ENCODE data around the gene FAM110D.

FAM110D gene

GRCh38 chr1:26168410-26169197 lies 9.7 kb downstream of the FAM110D start, which contains the start of gene C1orf232:
TSS of gene C1orf232 (minus strand) at chr1:26168963. CDS start at chr1:26168499, 464 bp downstream.
- H3K36me3 ChIP-seq (ENCODE audit: insufficient read depth, low read length), result peaks cover 8% of the 10 kb centered on the region
- H3K9ac ChIP-seq (ENCODE audit: low read depth, low read length), result peak within 1 kb of the TSS; percentile 96
- H3K9me3 ChIP-seq (replicated peaks; ENCODE audit: low read length), result no peaks in the 10 kb centered on the region
- H3K4me2 ChIP-seq (ENCODE audit: low read length), result peak within 1 kb of the TSS; percentile 94
- peak within 1 kb of the TSS; percentile 93 for H3K4me3 ChIP-seq (ENCODE audit: low read length)
- peaks cover 9% of the 10 kb centered on the region for H3K27me3 ChIP-seq (ENCODE audit: control insufficient read depth, insufficient read depth, low read length)
- H3K4me1 ChIP-seq (ENCODE audit: control insufficient read depth, insufficient read depth, low read length), result peaks cover 13% of the 10 kb centered on the region

DNA sequence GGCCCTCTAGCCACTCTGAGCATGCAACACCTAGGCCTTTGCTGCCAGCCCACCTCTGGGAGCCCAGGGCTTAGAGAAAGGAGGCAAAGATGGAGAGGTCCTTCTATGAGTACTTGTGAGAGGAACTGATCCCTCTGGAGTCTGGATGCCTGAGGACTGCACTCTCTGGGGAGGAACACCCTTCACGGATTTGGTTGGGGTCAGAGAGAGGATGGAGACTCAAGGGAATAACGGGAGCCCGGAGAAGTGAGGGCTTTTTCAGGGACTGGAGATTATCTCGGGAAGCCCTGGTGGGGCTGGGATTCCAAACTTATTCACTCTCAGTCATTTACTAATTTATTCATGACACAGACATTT lies 10.3 kb downstream of the FAM110D start:
- Histone ChIP-seq H3K9ac (ENCODE audit: low read depth, low read length) (no peak overlapping the region), H3K4me1 (ENCODE audit: control insufficient read depth, insufficient read depth, low read length) (peaks cover 10% of the 10 kb centered on the region), H3K4me2 (ENCODE audit: low read length) (peak overlapping the region; percentile 94), H3K36me3 (ENCODE audit: insufficient read depth, low read length) (peaks cover 8% of the 10 kb centered on the region), H3K27me3 (ENCODE audit: control insufficient read depth, insufficient read depth, low read length) (peaks cover 9% of the 10 kb centered on the region), H3K9me3 (replicated peaks; ENCODE audit: low read length) (no peaks in the 10 kb centered on the region), H3K4me3 (ENCODE audit: low read length) (peak overlapping the region; percentile 93)

DNA sequence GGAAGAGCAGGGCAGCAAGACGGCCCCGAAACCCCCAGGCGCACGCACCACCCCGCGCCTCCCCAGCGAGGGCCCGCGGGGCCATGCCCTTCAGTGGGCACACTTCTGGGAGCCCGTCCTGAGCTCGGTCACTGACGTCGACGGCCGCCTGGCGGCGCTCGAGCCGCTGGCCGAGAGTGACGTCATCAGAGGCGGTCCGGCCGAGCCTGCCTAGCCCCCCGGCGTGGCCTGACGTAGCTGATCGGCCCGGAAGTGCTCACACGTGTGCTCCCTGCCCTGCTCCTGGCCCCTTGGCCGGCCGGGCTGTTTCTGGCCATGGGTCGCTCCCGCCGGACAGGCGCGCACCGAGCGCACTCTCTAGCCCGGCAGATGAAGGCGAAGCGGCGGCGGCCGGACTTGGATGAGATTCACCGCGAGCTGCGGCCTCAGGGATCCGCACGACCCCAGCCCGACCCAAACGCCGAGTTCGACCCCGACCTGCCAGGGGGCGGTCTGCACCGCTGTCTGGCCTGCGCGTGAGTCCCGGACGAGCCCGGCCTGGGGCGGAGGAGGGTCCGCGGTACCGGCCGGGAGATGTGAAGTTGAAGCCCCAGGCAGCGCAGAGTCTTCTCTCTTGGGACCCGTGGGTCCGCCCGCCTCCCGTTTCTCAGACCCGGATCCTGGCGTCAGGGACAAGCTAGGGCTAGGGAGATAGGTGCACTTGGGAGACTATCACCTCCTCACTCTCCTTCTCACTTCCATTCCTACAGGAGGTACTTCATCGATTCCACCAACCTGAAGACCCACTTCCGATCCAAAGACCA lies 11.0 kb downstream of the FAM110D start, which contains the start of gene ZNF593:
TSS of gene ZNF593 (plus strand) at position 240 of the 803 bp plus-strand sequence. CDS start at position 316, 76 bp downstream.
- Histone ChIP-seq H3K9me3 (replicated peaks; ENCODE audit: low read length) (no peaks in the 10 kb centered on the region), H3K4me2 (ENCODE audit: low read length) (peak within 1 kb of the TSS; percentile 94), H3K4me1 (ENCODE audit: control insufficient read depth, insufficient read depth, low read length) (peaks cover 6% of the 10 kb centered on the region), H3K9ac (ENCODE audit: low read depth, low read length) (peak within 1 kb of the TSS; percentile 96), H3K27me3 (ENCODE audit: control insufficient read depth, insufficient read depth, low read length) (peaks cover 6% of the 10 kb centered on the region), H3K4me3 (ENCODE audit: low read length) (peak within 1 kb of the TSS; percentile 93), H3K36me3 (ENCODE audit: insufficient read depth, low read length) (peaks cover 8% of the 10 kb centered on the region)

- no peaks in the 10 kb centered on the region for H3K9me3 ChIP-seq (replicated peaks; ENCODE audit: low read length)
- peak overlapping the region; percentile 96 for H3K9ac ChIP-seq (ENCODE audit: low read depth, low read length)
- H3K36me3 ChIP-seq (ENCODE audit: insufficient read depth, low read length), result peaks cover 8% of the 10 kb centered on the region
- peak overlapping the region; percentile 94 for H3K4me2 ChIP-seq (ENCODE audit: low read length)
- H3K27me3 ChIP-seq (ENCODE audit: control insufficient read depth, insufficient read depth, low read length), result peaks cover 2% of the 10 kb centered on the region
- peak overlapping the region; percentile 93 for H3K4me3 ChIP-seq (ENCODE audit: low read length)
- peaks cover 6% of the 10 kb centered on the region for H3K4me1 ChIP-seq (ENCODE audit: control insufficient read depth, insufficient read depth, low read length)
Observed at GRCh38 chr1:26170472-26170821, 11.6 kb downstream of the FAM110D start.

- no peaks in the 10 kb centered on the region for H3K27me3 ChIP-seq (ENCODE audit: control insufficient read depth, insufficient read depth, low read length)
- H3K9ac ChIP-seq (ENCODE audit: low read depth, low read length), result peak within 1 kb of the TSS; percentile 96
- peaks cover 6% of the 10 kb centered on the region for H3K4me1 ChIP-seq (ENCODE audit: control insufficient read depth, insufficient read depth, low read length)
- peak within 1 kb of the TSS; percentile 94 for H3K4me2 ChIP-seq (ENCODE audit: low read length)
- peaks cover 8% of the 10 kb centered on the region for H3K36me3 ChIP-seq (ENCODE audit: insufficient read depth, low read length)
- H3K9me3 ChIP-seq (replicated peaks; ENCODE audit: low read length), result no peaks in the 10 kb centered on the region
- H3K4me3 ChIP-seq (ENCODE audit: low read length), result peak within 1 kb of the TSS; percentile 93
Observed at GRCh38 chr1:26171084-26172072, 12.5 kb downstream of the FAM110D start, which contains the start of gene ZNF593OS. TSS of gene ZNF593OS (minus strand) at chr1:26171832. CDS start at chr1:26171661, 171 bp downstream.

DNA sequence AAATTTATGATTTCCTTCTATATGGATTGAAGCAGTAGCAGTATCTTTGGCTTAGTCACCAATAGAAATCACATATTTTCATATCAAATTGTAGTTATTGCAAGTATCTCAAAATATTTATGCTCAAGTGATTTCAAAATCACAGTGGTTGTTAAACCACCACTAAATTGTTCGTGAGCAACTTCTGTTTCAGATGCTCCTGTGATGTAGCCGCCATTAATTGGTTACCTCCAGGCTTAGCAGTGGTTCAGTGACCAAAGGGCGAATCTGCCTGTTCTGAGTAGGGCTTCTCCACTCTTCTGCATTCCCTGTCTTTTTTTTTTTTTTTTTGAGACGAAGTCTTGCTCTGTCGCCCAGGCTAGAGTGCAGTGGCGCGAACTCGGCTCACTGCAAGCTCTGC lies 16.5 kb downstream of the FAM110D start:
- Histone ChIP-seq H3K27me3 (ENCODE audit: control insufficient read depth, insufficient read depth, low read length) (no peaks in the 10 kb centered on the region), H3K4me2 (ENCODE audit: low read length) (no peak overlapping the region), H3K4me1 (ENCODE audit: control insufficient read depth, insufficient read depth, low read length) (peaks cover 6% of the 10 kb centered on the region), H3K36me3 (ENCODE audit: insufficient read depth, low read length) (peaks cover 8% of the 10 kb centered on the region), H3K4me3 (ENCODE audit: low read length) (no peak overlapping the region), H3K9ac (ENCODE audit: low read depth, low read length) (no peak overlapping the region), H3K9me3 (replicated peaks; ENCODE audit: low read length) (no peaks in the 10 kb centered on the region)

- Histone ChIP-seq H3K4me2 (ENCODE audit: low read length) (no peak within 1 kb of the TSS), H3K27me3 (ENCODE audit: control insufficient read depth, insufficient read depth, low read length) (no peaks in the 10 kb centered on the region), H3K9me3 (replicated peaks; ENCODE audit: low read length) (no peaks in the 10 kb centered on the region), H3K4me1 (ENCODE audit: control insufficient read depth, insufficient read depth, low read length) (no peaks in the 10 kb centered on the region), H3K36me3 (ENCODE audit: insufficient read depth, low read length) (no peaks in the 10 kb centered on the region), H3K4me3 (ENCODE audit: low read length) (no peak within 1 kb of the TSS), H3K9ac (ENCODE audit: low read depth, low read length) (no peak within 1 kb of the TSS)
Observed at GRCh38 chr1:26177182-26177684, 18.4 kb downstream of the FAM110D start, which contains the start of gene CNKSR1. TSS of gene CNKSR1 (plus strand) at chr1:26177491. CDS start at chr1:26177548, 57 bp downstream.

- Histone ChIP-seq H3K4me2 (ENCODE audit: low read length) (no peak overlapping the region), H3K4me3 (ENCODE audit: low read length) (no peak overlapping the region), H3K4me1 (ENCODE audit: control insufficient read depth, insufficient read depth, low read length) (no peaks in the 10 kb centered on the region), H3K9me3 (replicated peaks; ENCODE audit: low read length) (no peaks in the 10 kb centered on the region), H3K9ac (ENCODE audit: low read depth, low read length) (no peak overlapping the region), H3K36me3 (ENCODE audit: insufficient read depth, low read length) (no peaks in the 10 kb centered on the region), H3K27me3 (ENCODE audit: control insufficient read depth, insufficient read depth, low read length) (no peaks in the 10 kb centered on the region)
Observed at GRCh38 chr1:26180010-26180506, 21.2 kb downstream of the FAM110D start.

DNA sequence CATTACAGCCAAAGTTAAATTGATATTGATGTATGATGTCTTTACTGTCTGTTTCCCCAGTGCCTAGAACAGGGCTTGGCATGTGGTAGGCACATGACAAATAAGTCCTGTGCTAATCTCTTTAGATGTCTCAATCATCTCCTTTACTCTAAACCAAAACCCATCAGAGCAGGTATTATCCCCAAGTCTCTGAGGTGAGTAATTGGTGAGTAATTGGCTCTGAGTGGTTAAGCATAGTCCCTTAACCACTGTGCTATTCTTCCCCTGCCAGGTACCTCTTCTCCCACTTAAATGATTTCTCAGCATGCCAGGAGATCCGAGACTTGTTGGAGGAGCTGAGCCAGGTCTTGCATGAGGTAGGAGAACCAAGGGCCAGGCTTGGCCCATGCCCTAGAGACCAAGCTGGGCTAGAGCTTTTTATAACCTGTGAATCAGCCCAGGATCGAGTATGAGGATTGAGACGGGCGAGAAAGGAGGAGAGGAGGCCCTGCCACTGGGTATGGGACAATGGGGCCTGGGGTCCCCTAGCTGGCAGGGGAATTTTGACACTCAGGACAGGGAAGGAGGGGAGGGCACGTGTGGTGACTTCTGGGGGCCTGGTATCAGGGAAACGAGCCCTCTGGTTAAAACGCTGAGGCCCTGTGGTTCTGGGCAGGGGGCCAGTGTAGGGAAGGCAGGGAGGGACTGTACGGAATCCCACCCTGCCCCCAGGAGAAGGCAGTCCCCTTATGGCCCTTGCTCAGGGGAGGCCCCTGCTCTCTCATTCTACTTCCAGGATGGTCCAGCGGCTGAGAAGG lies 22.9 kb downstream of the FAM110D start:
- H3K4me3 ChIP-seq (ENCODE audit: low read length), result no peak overlapping the region
- no peaks in the 10 kb centered on the region for H3K36me3 ChIP-seq (ENCODE audit: insufficient read depth, low read length)
- H3K27me3 ChIP-seq (ENCODE audit: control insufficient read depth, insufficient read depth, low read length), result no peaks in the 10 kb centered on the region
- no peak overlapping the region for H3K4me2 ChIP-seq (ENCODE audit: low read length)
- no peaks in the 10 kb centered on the region for H3K9me3 ChIP-seq (replicated peaks; ENCODE audit: low read length)
- no peak overlapping the region for H3K9ac ChIP-seq (ENCODE audit: low read depth, low read length)
- no peaks in the 10 kb centered on the region for H3K4me1 ChIP-seq (ENCODE audit: control insufficient read depth, insufficient read depth, low read length)

DNA sequence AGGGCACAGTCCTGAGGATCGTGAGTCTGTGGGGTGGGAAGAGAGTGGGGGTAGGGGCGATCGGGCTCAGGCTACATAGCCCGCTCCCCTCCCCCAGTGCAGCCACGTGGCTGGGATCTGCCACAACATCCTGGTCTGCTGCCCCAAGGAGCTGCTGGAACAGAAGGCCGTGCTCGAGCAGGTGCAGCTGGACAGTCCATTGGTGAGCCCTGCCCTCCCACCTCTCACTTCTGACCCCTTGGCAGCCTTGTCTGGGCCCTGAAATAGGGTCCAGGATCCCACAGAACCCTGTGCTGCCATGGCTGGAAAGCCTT lies 23.5 kb downstream of the FAM110D start:
- Histone ChIP-seq H3K4me3 (ENCODE audit: low read length) (no peak overlapping the region), H3K4me1 (ENCODE audit: control insufficient read depth, insufficient read depth, low read length) (no peaks in the 10 kb centered on the region), H3K4me2 (ENCODE audit: low read length) (no peak overlapping the region), H3K27me3 (ENCODE audit: control insufficient read depth, insufficient read depth, low read length) (no peaks in the 10 kb centered on the region), H3K9ac (ENCODE audit: low read depth, low read length) (no peak overlapping the region), H3K36me3 (ENCODE audit: insufficient read depth, low read length) (no peaks in the 10 kb centered on the region), H3K9me3 (replicated peaks; ENCODE audit: low read length) (no peaks in the 10 kb centered on the region)
